GM23338 (cell line): Measurements from ENCODE around the gene FLOT1.

ENCODE experiments used
- CREB1 ChIP-seq: fragments of 250-450 bp; sonication (Bioruptor Pico); IDR thresholded peaks from 2 replicates; pipeline ENCODE4 v1.5.0; 2020; ENCODE audit warnings: low read depth, mild to moderate bottlenecking, moderate library complexity
- EZH2 ChIP-seq: fragments of 200-600 bp; sonication (generic); IDR thresholded peaks from one replicate; pipeline ENCODE4 v1.8.0; 2017; ENCODE audit warnings: antibody characterized with exemption, mild to moderate bottlenecking, low read depth; ENCODE audit not compliant: unreplicated experiment
- EZH2phosphoT487 ChIP-seq: fragments of 200-600 bp; sonication (generic); IDR thresholded peaks from one replicate; pipeline ENCODE4 v1.8.1; 2018; ENCODE audit warnings: antibody characterized with exemption; ENCODE audit not compliant: unreplicated experiment
- JUNB ChIP-seq: IDR thresholded peaks from one replicate; pipeline ENCODE4 v1.6.1; 2016; ENCODE audit warnings: antibody characterized with exemption; ENCODE audit not compliant: unreplicated experiment
- NANOG ChIP-seq: IDR thresholded peaks from 2 replicates; pipeline ENCODE4 v1.6.1; 2016; ENCODE audit warnings: antibody characterized with exemption, borderline replicate concordance
- POLR2AphosphoS5 ChIP-seq: IDR thresholded peaks from 2 replicates; pipeline ENCODE4 v1.6.1; 2016; ENCODE audit warnings: antibody characterized with exemption, low read depth
- STAT1 ChIP-seq: IDR thresholded peaks from one replicate; pipeline ENCODE4 v1.6.1; 2016; ENCODE audit warnings: antibody characterized with exemption; ENCODE audit not compliant: unreplicated experiment
- ZNF114 ChIP-seq: fragments of 250-450 bp; sonication (Bioruptor Pico); IDR thresholded peaks from 2 replicates; pipeline ENCODE4 v1.5.0; 2020; ENCODE audit warnings: mild to moderate bottlenecking, moderate library complexity
- ZNF331 ChIP-seq: fragments of 250-450 bp; sonication (Bioruptor Pico); IDR thresholded peaks from 2 replicates; pipeline ENCODE4 v1.5.0; 2020; ENCODE audit warnings: low read depth, mild to moderate bottlenecking, moderate library complexity
- ZNF462 ChIP-seq: fragments of 250-450 bp; sonication (Bioruptor Pico); IDR thresholded peaks from 2 replicates; pipeline ENCODE4 v1.5.0; 2020; ENCODE audit warnings: mild to moderate bottlenecking, moderate library complexity
- TF ChIP-seq, protein P1 (sequence below), 2 experiments: fragments of 200-600 bp in 1 of 2; sonication (generic) in 1 of 2; conservative IDR thresholded peaks; 2 replicates each; pipeline versions ENCODE4 v1.5.1 to v1.6.1; 2016 to 2017; ENCODE audit warnings: antibody characterized with exemption in 2 of 2, low read depth in 2 of 2, mild to moderate bottlenecking in 2 of 2, moderate library complexity in 1 of 2
- TF ChIP-seq, protein P2 (sequence below): IDR thresholded peaks from one replicate; pipeline ENCODE4 v1.6.1; 2018; ENCODE audit warnings: antibody characterized with exemption; ENCODE audit not compliant: unreplicated experiment
- TF ChIP-seq, protein P3 (sequence below): IDR thresholded peaks from 2 replicates; pipeline ENCODE4 v1.6.1; 2016; ENCODE audit warnings: antibody characterized with exemption

DNA sequence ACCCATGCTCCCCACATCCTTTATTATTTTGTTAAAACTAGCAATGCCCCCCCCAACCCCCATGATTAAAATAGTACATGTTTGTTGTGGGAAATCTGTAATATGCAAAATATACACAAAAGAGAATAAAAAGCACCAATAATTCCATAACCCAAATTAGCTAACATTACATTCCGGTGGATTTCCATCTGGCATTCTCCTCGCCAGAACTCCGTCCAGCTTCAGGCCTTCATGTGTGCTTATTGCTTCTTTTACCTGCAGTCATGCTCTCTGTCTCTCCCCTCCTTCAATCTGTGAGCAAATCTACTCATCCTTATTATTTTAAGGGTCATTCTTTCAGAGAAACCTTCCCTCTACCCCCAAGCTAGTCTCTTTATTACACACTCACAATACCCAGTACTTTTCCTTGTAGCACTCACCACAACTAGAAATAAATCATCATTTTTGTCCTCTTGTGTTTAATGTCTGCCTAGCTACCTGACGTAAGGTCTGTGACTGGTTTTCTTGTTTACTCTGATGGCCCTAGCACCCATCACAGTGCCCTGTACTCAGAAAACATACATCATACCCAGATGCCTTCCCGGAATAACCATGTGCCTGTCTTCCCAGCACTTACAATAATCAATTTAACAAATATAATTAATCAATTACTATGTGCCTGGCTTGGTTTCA, 27.5 kb upstream of the FLOT1 start:
- TF ChIP-seq EZH2: no peak
- no peak for TF ChIP-seq POLR2AphosphoS5
- TF ChIP-seq, protein P1, sequence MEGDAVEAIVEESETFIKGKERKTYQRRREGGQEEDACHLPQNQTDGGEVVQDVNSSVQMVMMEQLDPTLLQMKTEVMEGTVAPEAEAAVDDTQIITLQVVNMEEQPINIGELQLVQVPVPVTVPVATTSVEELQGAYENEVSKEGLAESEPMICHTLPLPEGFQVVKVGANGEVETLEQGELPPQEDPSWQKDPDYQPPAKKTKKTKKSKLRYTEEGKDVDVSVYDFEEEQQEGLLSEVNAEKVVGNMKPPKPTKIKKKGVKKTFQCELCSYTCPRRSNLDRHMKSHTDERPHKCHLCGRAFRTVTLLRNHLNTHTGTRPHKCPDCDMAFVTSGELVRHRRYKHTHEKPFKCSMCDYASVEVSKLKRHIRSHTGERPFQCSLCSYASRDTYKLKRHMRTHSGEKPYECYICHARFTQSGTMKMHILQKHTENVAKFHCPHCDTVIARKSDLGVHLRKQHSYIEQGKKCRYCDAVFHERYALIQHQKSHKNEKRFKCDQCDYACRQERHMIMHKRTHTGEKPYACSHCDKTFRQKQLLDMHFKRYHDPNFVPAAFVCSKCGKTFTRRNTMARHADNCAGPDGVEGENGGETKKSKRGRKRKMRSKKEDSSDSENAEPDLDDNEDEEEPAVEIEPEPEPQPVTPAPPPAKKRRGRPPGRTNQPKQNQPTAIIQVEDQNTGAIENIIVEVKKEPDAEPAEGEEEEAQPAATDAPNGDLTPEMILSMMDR (conservative IDR thresholded peaks at IDR 0.05; ENCODE audit: low read depth in 2 of 2): no peak
- TF ChIP-seq, protein P2, sequence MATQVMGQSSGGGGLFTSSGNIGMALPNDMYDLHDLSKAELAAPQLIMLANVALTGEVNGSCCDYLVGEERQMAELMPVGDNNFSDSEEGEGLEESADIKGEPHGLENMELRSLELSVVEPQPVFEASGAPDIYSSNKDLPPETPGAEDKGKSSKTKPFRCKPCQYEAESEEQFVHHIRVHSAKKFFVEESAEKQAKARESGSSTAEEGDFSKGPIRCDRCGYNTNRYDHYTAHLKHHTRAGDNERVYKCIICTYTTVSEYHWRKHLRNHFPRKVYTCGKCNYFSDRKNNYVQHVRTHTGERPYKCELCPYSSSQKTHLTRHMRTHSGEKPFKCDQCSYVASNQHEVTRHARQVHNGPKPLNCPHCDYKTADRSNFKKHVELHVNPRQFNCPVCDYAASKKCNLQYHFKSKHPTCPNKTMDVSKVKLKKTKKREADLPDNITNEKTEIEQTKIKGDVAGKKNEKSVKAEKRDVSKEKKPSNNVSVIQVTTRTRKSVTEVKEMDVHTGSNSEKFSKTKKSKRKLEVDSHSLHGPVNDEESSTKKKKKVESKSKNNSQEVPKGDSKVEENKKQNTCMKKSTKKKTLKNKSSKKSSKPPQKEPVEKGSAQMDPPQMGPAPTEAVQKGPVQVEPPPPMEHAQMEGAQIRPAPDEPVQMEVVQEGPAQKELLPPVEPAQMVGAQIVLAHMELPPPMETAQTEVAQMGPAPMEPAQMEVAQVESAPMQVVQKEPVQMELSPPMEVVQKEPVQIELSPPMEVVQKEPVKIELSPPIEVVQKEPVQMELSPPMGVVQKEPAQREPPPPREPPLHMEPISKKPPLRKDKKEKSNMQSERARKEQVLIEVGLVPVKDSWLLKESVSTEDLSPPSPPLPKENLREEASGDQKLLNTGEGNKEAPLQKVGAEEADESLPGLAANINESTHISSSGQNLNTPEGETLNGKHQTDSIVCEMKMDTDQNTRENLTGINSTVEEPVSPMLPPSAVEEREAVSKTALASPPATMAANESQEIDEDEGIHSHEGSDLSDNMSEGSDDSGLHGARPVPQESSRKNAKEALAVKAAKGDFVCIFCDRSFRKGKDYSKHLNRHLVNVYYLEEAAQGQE: no peak
- TF ChIP-seq EZH2phosphoT487: no peak
- TF ChIP-seq, protein P3, sequence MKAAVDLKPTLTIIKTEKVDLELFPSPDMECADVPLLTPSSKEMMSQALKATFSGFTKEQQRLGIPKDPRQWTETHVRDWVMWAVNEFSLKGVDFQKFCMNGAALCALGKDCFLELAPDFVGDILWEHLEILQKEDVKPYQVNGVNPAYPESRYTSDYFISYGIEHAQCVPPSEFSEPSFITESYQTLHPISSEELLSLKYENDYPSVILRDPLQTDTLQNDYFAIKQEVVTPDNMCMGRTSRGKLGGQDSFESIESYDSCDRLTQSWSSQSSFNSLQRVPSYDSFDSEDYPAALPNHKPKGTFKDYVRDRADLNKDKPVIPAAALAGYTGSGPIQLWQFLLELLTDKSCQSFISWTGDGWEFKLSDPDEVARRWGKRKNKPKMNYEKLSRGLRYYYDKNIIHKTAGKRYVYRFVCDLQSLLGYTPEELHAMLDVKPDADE: no peak
- no peak for TF ChIP-seq CREB1 (CRISPR knock-in tag)
- no peak for TF ChIP-seq ZNF462 (CRISPR knock-in tag)
- no peak for TF ChIP-seq JUNB
- no peak for TF ChIP-seq ZNF331
- no peak for TF ChIP-seq NANOG
- TF ChIP-seq ZNF114 (CRISPR knock-in tag): no peak
- no peak for TF ChIP-seq STAT1
